ENCODE measurements around the gene MCTP1.

The MCTP1 gene

GRCh38 chr5:95060098-95060497, 224.8 kb downstream of the MCTP1 start:
- no peak for ATAC-seq
- no peak for TF ChIP-seq ZNF70 (CRISPR knock-in tag; IDR thresholded peaks at IDR 0.05)
- TF ChIP-seq TOX (CRISPR knock-in tag; IDR thresholded peaks at IDR 0.05; ENCODE audit: borderline replicate concordance) = no peak
- no peak for TF ChIP-seq ZC3H10 (CRISPR knock-in tag; IDR thresholded peaks at IDR 0.05)
- TF ChIP-seq ZNF565 (CRISPR knock-in tag; conservative IDR thresholded peaks at IDR 0.05; ENCODE audit: low read depth) = no peak
- no peak for TF ChIP-seq POU6F1 (CRISPR knock-in tag; IDR thresholded peaks at IDR 0.05; ENCODE audit: borderline replicate concordance, low read depth)
- TF ChIP-seq OSR1 (CRISPR knock-in tag; IDR thresholded peaks at IDR 0.05) = no peak
- no peak for TF ChIP-seq ISL1 (CRISPR knock-in tag; IDR thresholded peaks at IDR 0.05)
- no peak for TF ChIP-seq SNAI2 (CRISPR knock-in tag; IDR thresholded peaks at IDR 0.05)
- no peak for TF ChIP-seq CREB5 (CRISPR knock-in tag; IDR thresholded peaks at IDR 0.05; ENCODE audit: low read depth)
- TF ChIP-seq CSDC2 (CRISPR knock-in tag; IDR thresholded peaks at IDR 0.05) = no peak
- no peak for TF ChIP-seq RARB (CRISPR knock-in tag; IDR thresholded peaks at IDR 0.05)
- no peak for TF ChIP-seq CSRNP3 (CRISPR knock-in tag; IDR thresholded peaks at IDR 0.05)
- no peak for TF ChIP-seq ARNTL (CRISPR knock-in tag; IDR thresholded peaks at IDR 0.05; ENCODE audit: borderline replicate concordance, low read depth)

- TF ChIP-seq ZNF70 (CRISPR knock-in tag; IDR thresholded peaks at IDR 0.05) (no peak), SNAI2 (CRISPR knock-in tag; IDR thresholded peaks at IDR 0.05) (no peak), ZFP30 (CRISPR knock-in tag; IDR thresholded peaks at IDR 0.05) (no peak), OSR1 (CRISPR knock-in tag; IDR thresholded peaks at IDR 0.05) (no peak), GLIS3 (CRISPR knock-in tag; IDR thresholded peaks at IDR 0.05) (no peak), ISL1 (CRISPR knock-in tag; IDR thresholded peaks at IDR 0.05) (no peak), ZNF565 (CRISPR knock-in tag; conservative IDR thresholded peaks at IDR 0.05; ENCODE audit: low read depth) (no peak), PATZ1 (CRISPR knock-in tag; IDR thresholded peaks at IDR 0.05; ENCODE audit: borderline replicate concordance) (no peak), PPARA (CRISPR knock-in tag; IDR thresholded peaks at IDR 0.05; ENCODE audit: borderline replicate concordance) (no peak), CREB5 (CRISPR knock-in tag; IDR thresholded peaks at IDR 0.05; ENCODE audit: low read depth) (no peak), TOX (CRISPR knock-in tag; IDR thresholded peaks at IDR 0.05; ENCODE audit: borderline replicate concordance) (no peak), RARB (CRISPR knock-in tag; IDR thresholded peaks at IDR 0.05) (no peak), CSRNP3 (CRISPR knock-in tag; IDR thresholded peaks at IDR 0.05) (no peak), ESRRG (CRISPR knock-in tag; IDR thresholded peaks at IDR 0.05) (no peak), POU6F1 (CRISPR knock-in tag; IDR thresholded peaks at IDR 0.05; ENCODE audit: borderline replicate concordance, low read depth) (no peak), ZC3H10 (CRISPR knock-in tag; IDR thresholded peaks at IDR 0.05) (no peak)
- ATAC-seq = no peak
Measured at GRCh38 chr5:95059636-95060035, 225.3 kb downstream of the MCTP1 start.

All from SK-N-SH treated with all-trans-retinoic acid at 6 μM for 48 hours (cell line).